HepG2 (cell line): ENCODE data around the gene LSM2. TPM values are rescaled to one million over a fixed set of nuclear protein-coding genes. Genes with fewer than 3 reads are reported as not detected.

ENCODE experiments used
- HOXA5 ChIP-seq: sonication (generic); formaldehyde crosslinking; IDR thresholded peaks from 2 replicates; pipeline ENCODE4 v1.4.0; 2020; ENCODE audit warnings: missing genetic modification reagents
- KDM5A ChIP-seq: fragments of 200-600 bp; sonication (generic); IDR thresholded peaks from 2 replicates; pipeline ENCODE4 v1.7.0; 2018; ENCODE audit warnings: antibody characterized with exemption, mild to moderate bottlenecking, low read length, borderline replicate concordance
- LCORL ChIP-seq, 2 experiments: fragments of 450-650 bp in 1 of 2; sonication (generic) in 1 of 2; formaldehyde crosslinking in 1 of 2; IDR thresholded peaks; 2 replicates each; pipeline versions ENCODE4 v1.5.0 to v1.6.1; 2017 to 2020; ENCODE audit warnings: antibody characterized with exemption in 1 of 2, missing genetic modification reagents in 1 of 2
- MBD4 ChIP-seq: IDR thresholded peaks from 2 replicates; pipeline ENCODE4 v1.6.1; 2012; ENCODE audit warnings: low read length, inconsistent platforms, borderline replicate concordance
- MBNL3 ChIP-seq: fragments of 250-450 bp; sonication (Bioruptor Pico); conservative IDR thresholded peaks from 2 replicates; pipeline ENCODE4 v1.8.0; 2022; ENCODE audit warnings: mild to moderate bottlenecking, inconsistent platforms
- MED8 ChIP-seq: sonication (generic); formaldehyde crosslinking; IDR thresholded peaks from 2 replicates; pipeline ENCODE4 v1.8.1; 2023; ENCODE audit warnings: mild to moderate bottlenecking, missing genetic modification reagents; ENCODE audit not compliant: insufficient replicate concordance
- RELA ChIP-seq: sonication (generic); formaldehyde crosslinking; IDR thresholded peaks from 2 replicates; pipeline ENCODE4 v1.4.0; 2020; ENCODE audit warnings: missing genetic modification reagents
- SKI ChIP-seq: fragments of 450-650 bp; IDR thresholded peaks from one replicate; pipeline ENCODE4 v1.6.1; 2018; ENCODE audit warnings: mild to moderate bottlenecking; ENCODE audit not compliant: partially characterized antibody
- SMAD1 ChIP-seq: sonication (generic); formaldehyde crosslinking; IDR thresholded peaks from 2 replicates; pipeline ENCODE4 v1.4.0; 2020; ENCODE audit warnings: missing genetic modification reagents, low read depth, mild to moderate bottlenecking, borderline replicate concordance
- SP140L ChIP-seq: sonication (generic); formaldehyde crosslinking; IDR thresholded peaks from 2 replicates; pipeline ENCODE4 v1.4.0; 2020; ENCODE audit warnings: missing genetic modification reagents, borderline replicate concordance
- TSC22D2 ChIP-seq: sonication (generic); formaldehyde crosslinking; IDR thresholded peaks from 2 replicates; pipeline ENCODE4 v1.5.1; 2020; ENCODE audit warnings: missing genetic modification reagents, mild to moderate bottlenecking, borderline replicate concordance
- ZBTB1 ChIP-seq: sonication (generic); formaldehyde crosslinking; IDR thresholded peaks from 2 replicates; pipeline ENCODE4 v1.4.0; 2020; ENCODE audit warnings: missing genetic modification reagents, borderline replicate concordance
- ZBTB2 ChIP-seq: sonication (generic); formaldehyde crosslinking; IDR thresholded peaks from 2 replicates; pipeline ENCODE4 v1.8.0; 2022; ENCODE audit warnings: low read depth, missing genetic modification reagents
- ZIK1 ChIP-seq: sonication (generic); formaldehyde crosslinking; IDR thresholded peaks from 2 replicates; pipeline ENCODE4 v1.5.0; 2020; ENCODE audit warnings: mild to moderate bottlenecking, low read depth, missing genetic modification reagents, borderline replicate concordance
- ZNF121 ChIP-seq: sonication (generic); formaldehyde crosslinking; IDR thresholded peaks from 2 replicates; pipeline ENCODE4 v1.5.0; 2020; ENCODE audit warnings: mild to moderate bottlenecking, missing genetic modification reagents
- ZNF256 ChIP-seq: sonication (generic); formaldehyde crosslinking; conservative IDR thresholded peaks from 2 replicates; pipeline ENCODE4 v1.4.0; 2020; ENCODE audit warnings: missing genetic modification reagents
- ZNF558 ChIP-seq: sonication (generic); formaldehyde crosslinking; IDR thresholded peaks from 2 replicates; pipeline ENCODE4 v1.9.0; 2022; ENCODE audit warnings: mild to moderate bottlenecking, missing genetic modification reagents, borderline replicate concordance
- polyA plus RNA-seq, 8 experiments: library from polyadenylated mRNA; depleted of rRNA in 3 of 8; stranded (reverse) in 7 of 8; unstranded in 1 of 8; fragments of >200 nt; fragmentation: Illumina TruSeq in 4 of 8; extraction: Trizol in 4 of 8; gene quantifications; 2 replicates each; pipeline versions ENCODE4 v1.2.1 to v1.2.3, GENCODE V29; 2011 to 2016; ENCODE audit warnings: low read depth in 4 of 8, missing spikeins in 1 of 8, mixed read lengths in 1 of 8; ENCODE audit not compliant: insufficient read depth in 1 of 8
- total RNA-seq, 5 experiments: library from RNA; depleted of rRNA; stranded (reverse); fragments of >200 nt; fragmentation: Illumina TruSeq; extraction: Trizol; gene quantifications; 2 replicates each; pipeline ENCODE4 v1.2.3, GENCODE V29; 2016; ENCODE audit warnings: low read depth in 1 of 5
- TF ChIP-seq, protein P1 (sequence below): sonication (generic); formaldehyde crosslinking; IDR thresholded peaks from 2 replicates; pipeline ENCODE4 v1.4.0; 2020; ENCODE audit warnings: missing genetic modification reagents, borderline replicate concordance
- TF ChIP-seq, protein P2 (sequence below): sonication (generic); formaldehyde crosslinking; IDR thresholded peaks from 2 replicates; pipeline ENCODE4 v1.8.0; 2022; ENCODE audit warnings: mild to moderate bottlenecking, missing genetic modification reagents, borderline replicate concordance
- TF ChIP-seq, protein P3 (sequence below): fragments of 450-650 bp; IDR thresholded peaks from 2 replicates; pipeline ENCODE4 v1.6.1; 2017
- TF ChIP-seq, protein P4 (sequence below): sonication (generic); formaldehyde crosslinking; IDR thresholded peaks from 2 replicates; pipeline ENCODE4 v1.5.0; 2020; ENCODE audit warnings: missing genetic modification reagents, mild to moderate bottlenecking, borderline replicate concordance

Gene LSM2
- total and polyA plus RNA-seq, 2 of the 13 experiments (the other 11 are each of a cell fraction or from before 2014, with no cell fraction given): 69.4 to 90.5 TPM

DNA sequence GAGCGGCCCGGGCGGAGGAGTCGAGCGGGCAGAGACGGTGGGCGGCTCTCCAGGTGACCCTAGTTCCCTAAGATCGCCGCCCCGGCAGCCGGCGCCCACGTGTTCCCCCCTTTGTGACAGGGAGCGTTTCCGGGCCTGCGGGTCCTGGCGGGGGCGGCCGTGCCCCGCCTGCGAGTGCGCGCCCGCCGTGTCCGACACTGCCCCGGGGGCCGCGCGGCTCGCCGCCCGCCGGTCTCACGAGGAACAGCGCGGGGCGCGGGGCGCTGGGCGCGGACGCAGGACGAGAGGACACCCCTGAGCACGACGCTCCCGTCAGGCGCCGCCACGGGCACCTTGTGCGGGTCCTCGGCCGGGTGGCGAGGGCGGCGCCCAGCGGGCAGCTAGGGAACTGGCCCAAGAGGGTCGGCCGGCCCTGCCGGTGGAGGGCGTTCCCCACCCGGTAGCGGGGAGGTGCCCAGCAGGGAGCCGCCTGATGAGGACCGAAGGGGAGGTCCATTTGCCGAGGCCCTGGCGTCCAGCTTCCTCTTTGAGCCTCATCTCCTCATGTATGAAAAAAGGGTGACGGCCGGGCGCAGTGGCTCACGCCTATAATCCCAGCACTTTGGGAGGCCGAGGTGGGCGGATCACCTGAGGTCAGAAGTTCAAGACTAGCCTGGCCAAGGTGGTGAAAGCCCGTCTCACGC lies 11.0 kb downstream of the LSM2 start, which contains the start of gene VARS1 (continued):
- TF ChIP-seq, protein P1, sequence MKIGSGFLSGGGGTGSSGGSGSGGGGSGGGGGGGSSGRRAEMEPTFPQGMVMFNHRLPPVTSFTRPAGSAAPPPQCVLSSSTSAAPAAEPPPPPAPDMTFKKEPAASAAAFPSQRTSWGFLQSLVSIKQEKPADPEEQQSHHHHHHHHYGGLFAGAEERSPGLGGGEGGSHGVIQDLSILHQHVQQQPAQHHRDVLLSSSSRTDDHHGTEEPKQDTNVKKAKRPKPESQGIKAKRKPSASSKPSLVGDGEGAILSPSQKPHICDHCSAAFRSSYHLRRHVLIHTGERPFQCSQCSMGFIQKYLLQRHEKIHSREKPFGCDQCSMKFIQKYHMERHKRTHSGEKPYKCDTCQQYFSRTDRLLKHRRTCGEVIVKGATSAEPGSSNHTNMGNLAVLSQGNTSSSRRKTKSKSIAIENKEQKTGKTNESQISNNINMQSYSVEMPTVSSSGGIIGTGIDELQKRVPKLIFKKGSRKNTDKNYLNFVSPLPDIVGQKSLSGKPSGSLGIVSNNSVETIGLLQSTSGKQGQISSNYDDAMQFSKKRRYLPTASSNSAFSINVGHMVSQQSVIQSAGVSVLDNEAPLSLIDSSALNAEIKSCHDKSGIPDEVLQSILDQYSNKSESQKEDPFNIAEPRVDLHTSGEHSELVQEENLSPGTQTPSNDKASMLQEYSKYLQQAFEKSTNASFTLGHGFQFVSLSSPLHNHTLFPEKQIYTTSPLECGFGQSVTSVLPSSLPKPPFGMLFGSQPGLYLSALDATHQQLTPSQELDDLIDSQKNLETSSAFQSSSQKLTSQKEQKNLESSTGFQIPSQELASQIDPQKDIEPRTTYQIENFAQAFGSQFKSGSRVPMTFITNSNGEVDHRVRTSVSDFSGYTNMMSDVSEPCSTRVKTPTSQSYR: no peak
- TF ChIP-seq TSC22D2 (CRISPR knock-in tag) (no peak), SKI (peak; percentile 74), ZNF121 (CRISPR knock-in tag) (0 out of 2 replicates have a peak, but pooled peaks have one; percentile 22), ZNF558 (CRISPR knock-in tag) (no peak), HOXA5 (CRISPR knock-in tag) (peak; percentile 89), SP140L (CRISPR knock-in tag) (no peak), MED8 (CRISPR knock-in tag) (peak; percentile 65), ZIK1 (CRISPR knock-in tag) (peak; percentile 68; the same call in 1 of the 2 replicates), SMAD1 (CRISPR knock-in tag) (peak; percentile 60; the same call in 1 of the 2 replicates), LCORL (IDR thresholded peaks at IDR 0.05) (no peak), LCORL (CRISPR knock-in tag; IDR thresholded peaks at IDR 0.05) (peak; percentile 93), ZBTB2 (CRISPR knock-in tag) (peak; percentile 96), KDM5A (peak; percentile 31; the same call in 1 of the 2 replicates), MBNL3 (CRISPR knock-in tag) (no peak), RELA (CRISPR knock-in tag) (no peak), MBD4 (no peak), ZNF256 (CRISPR knock-in tag) (peak; percentile 52), ZBTB1 (no peak)
- TF ChIP-seq, protein P2, sequence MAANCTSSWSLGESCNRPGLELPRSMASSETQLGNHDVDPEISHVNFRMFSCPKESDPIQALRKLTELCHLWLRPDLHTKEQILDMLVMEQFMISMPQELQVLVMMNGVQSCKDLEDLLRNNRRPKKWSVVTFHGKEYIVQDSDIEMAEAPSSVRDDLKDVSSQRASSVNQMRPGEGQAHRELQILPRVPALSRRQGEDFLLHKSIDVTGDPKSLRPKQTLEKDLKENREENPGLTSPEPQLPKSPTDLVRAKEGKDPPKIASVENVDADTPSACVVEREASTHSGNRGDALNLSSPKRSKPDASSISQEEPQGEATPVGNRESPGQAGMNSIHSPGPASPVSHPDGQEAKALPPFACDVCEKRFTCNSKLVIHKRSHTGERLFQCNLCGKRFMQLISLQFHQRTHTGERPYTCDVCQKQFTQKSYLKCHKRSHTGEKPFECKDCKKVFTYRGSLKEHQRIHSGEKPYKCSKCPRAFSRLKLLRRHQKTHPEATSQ (CRISPR knock-in tag): no peak
- TF ChIP-seq, protein P3, sequence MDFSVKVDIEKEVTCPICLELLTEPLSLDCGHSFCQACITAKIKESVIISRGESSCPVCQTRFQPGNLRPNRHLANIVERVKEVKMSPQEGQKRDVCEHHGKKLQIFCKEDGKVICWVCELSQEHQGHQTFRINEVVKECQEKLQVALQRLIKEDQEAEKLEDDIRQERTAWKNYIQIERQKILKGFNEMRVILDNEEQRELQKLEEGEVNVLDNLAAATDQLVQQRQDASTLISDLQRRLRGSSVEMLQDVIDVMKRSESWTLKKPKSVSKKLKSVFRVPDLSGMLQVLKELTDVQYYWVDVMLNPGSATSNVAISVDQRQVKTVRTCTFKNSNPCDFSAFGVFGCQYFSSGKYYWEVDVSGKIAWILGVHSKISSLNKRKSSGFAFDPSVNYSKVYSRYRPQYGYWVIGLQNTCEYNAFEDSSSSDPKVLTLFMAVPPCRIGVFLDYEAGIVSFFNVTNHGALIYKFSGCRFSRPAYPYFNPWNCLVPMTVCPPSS: no peak
- TF ChIP-seq, protein P4, sequence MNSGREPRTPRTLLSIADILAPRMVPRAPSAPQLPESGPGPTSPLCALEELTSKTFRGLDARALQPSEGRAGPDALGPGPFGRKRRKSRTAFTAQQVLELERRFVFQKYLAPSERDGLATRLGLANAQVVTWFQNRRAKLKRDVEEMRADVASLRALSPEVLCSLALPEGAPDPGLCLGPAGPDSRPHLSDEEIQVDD: peak; percentile 8; the same call in 1 of the 2 replicates
